Prostate gland (tissue), 2 donors: ENCODE results near the gene TUT7. TPM values are rescaled to one million over a fixed set of nuclear protein-coding genes. Genes with fewer than 3 reads are reported as not detected.
A peak's percentile ranks its signal among the peaks of the same experiment; 100 is the strongest.

ENCODE experiments used
- DNase-seq: peaks from one replicate; pipeline ENCODE4 v3.0.0-alpha.2; 2019; ENCODE audit warnings: low spot score
- H3K27ac ChIP-seq, 2 donors: fragments of 200-600 bp; sonication (generic); 2 replicates each; pipeline ENCODE4 v1.5.1; 2017 to 2019
- H3K27me3 ChIP-seq: fragments of 200-600 bp; sonication (generic); replicated peaks from 2 replicates; pipeline ENCODE4 v1.5.1; 2019; ENCODE audit not compliant: insufficient read depth
- H3K36me3 ChIP-seq, 2 donors: fragments of 200-600 bp; sonication (generic); 1 replicate in 1 of 2; 2 replicates in 1 of 2; pipeline versions ENCODE4 v1.5.1 to v1.8.1; 2017 to 2019
- H3K4me1 ChIP-seq: fragments of 200-600 bp; sonication (generic); replicated peaks from 2 replicates; pipeline ENCODE4 v1.5.1; 2019
- H3K4me3 ChIP-seq, 2 donors: fragments of 200-600 bp; sonication (generic); 2 replicates each; pipeline ENCODE4 v1.5.1; 2017 to 2019
- H3K9me3 ChIP-seq: fragments of 200-600 bp; sonication (generic); 2 replicates; pipeline ENCODE4 v1.5.1; 2017
- CTCF ChIP-seq, 4 experiments: fragments of 200-600 bp in 2 of 4; fragments of 450-650 bp in 2 of 4; sonication (generic) in 2 of 4; IDR thresholded peaks; 1 replicate in 3 of 4; 2 replicates in 1 of 4; pipeline ENCODE4 v1.5.1; 2016 to 2019; ENCODE audit warnings: antibody characterized with exemption in 4 of 4, mild to moderate bottlenecking in 2 of 4, moderate library complexity in 2 of 4
- POLR2A ChIP-seq: fragments of 450-650 bp; IDR thresholded peaks from one replicate; pipeline ENCODE4 v1.6.1; 2016; ENCODE audit warnings: antibody characterized with exemption, mild to moderate bottlenecking
- POLR2AphosphoS5 ChIP-seq: sonication (generic); formaldehyde crosslinking; IDR thresholded peaks from one replicate; pipeline ENCODE4 v1.6.1; 2017; ENCODE audit warnings: antibody characterized with exemption
- WGBS: methylation state at CpG from one replicate; pipeline ENCODE4 v1.1.5; 2018; 5-methylcytosine and 5-hydroxymethylcytosine counted together
- intact Hi-C: fragments of 100-400 bp; cut with DNase I; formaldehyde crosslinking; loops from one replicate; pipeline ENCODE4 v1.14.2; 2022
- total RNA-seq, 2 donors: library from RNA; depleted of rRNA; stranded (reverse); fragments of >200 nt; gene quantifications; one replicate each; pipeline ENCODE4 v1.1.0, GENCODE V29; 2016

The TUT7 gene
- total RNA-seq, 2 donors from 2014 or later: 44.0 to 112 TPM

- no peak for TF ChIP-seq POLR2A
- TF ChIP-seq POLR2AphosphoS5: no peak
- no peak for TF ChIP-seq CTCF (IDR thresholded peaks at IDR 0.05)
- no peak for DNase-seq
- H3K4me3 ChIP-seq: no peak overlapping the region
- H3K36me3 ChIP-seq: no peaks in the 10 kb centered on the region
- WGBS: 72% methylated on average over 2 of the region's 2 CpGs
- intact Hi-C loops: loop anchor here (10.0 kb wide), 1 partner anchor 470 kb away; no protein-coding TSS in a partner anchor
- H3K27ac ChIP-seq: no peak overlapping the region
- H3K27me3 ChIP-seq: no peaks in the 10 kb centered on the region
- no peaks in the 10 kb centered on the region for H3K4me1 ChIP-seq
- H3K9me3 ChIP-seq: no peaks in the 10 kb centered on the region
These were observed 68.9 kb downstream of the TUT7 start for GRCh38 chr9:86285261-86285660.

GRCh38 chr9:86282979-86283535, 71.2 kb downstream of the TUT7 start:
- TF ChIP-seq POLR2AphosphoS5: no peak
- no peak for TF ChIP-seq POLR2A
- TF ChIP-seq CTCF (IDR thresholded peaks at IDR 0.05): no peak
- intact Hi-C loops: loop anchor here (5.0 to 10.0 kb wide), 2 partner anchors 69 to 468 kb away; partner anchors contain the start of gene TUT7
- H3K4me3 ChIP-seq: peak overlapping the region; percentile 81 to 93
- H3K27ac ChIP-seq: peak overlapping the region; percentile 92 to 97
- no peaks in the 10 kb centered on the region for H3K27me3 ChIP-seq
- no peaks in the 10 kb centered on the region for H3K36me3 ChIP-seq
- WGBS: 11% methylated on average over 12 of the region's 12 CpGs
- no peak for DNase-seq
- peaks cover 3% of the 10 kb centered on the region for H3K4me1 ChIP-seq
- no peaks in the 10 kb centered on the region for H3K9me3 ChIP-seq

- peak within 1 kb of the TSS; percentile 81 to 93 for H3K4me3 ChIP-seq
- DNase-seq: peak; percentile 94
- no peaks in the 10 kb centered on the region for H3K36me3 ChIP-seq
- no peaks in the 10 kb centered on the region for H3K27me3 ChIP-seq
- H3K4me1 ChIP-seq: peaks cover 3% of the 10 kb centered on the region
- intact Hi-C loops: loop anchor here (5.0 to 10.0 kb wide), 2 partner anchors 70 to 468 kb away; partner anchors contain the start of gene TUT7
- TF ChIP-seq POLR2A: peak; percentile 93
- peak; percentile 85 for TF ChIP-seq POLR2AphosphoS5
- no peak for TF ChIP-seq CTCF (IDR thresholded peaks at IDR 0.05)
- WGBS: 1% methylated on average over 59 of the region's 101 CpGs
- peak within 1 kb of the TSS; percentile 92 to 97 for H3K27ac ChIP-seq
- H3K9me3 ChIP-seq: no peaks in the 10 kb centered on the region
These were observed 71.9 kb downstream of the TUT7 start, which contains the start of gene ISCA1 for GRCh38 chr9:86282077-86282978. TSS of gene ISCA1 (minus strand) at chr9:86282538. CDS start at chr9:86282458, 80 bp downstream.

GRCh38 chr9:86281593-86282076, 72.6 kb downstream of the TUT7 start:
- no peak for DNase-seq
- Histone ChIP-seq H3K36me3 (no peaks in the 10 kb centered on the region), H3K27me3 (no peaks in the 10 kb centered on the region), H3K9me3 (no peaks in the 10 kb centered on the region), H3K27ac (peak overlapping the region; percentile 92 to 97), H3K4me3 (peak overlapping the region; percentile 81 to 93), H3K4me1 (peaks cover 3% of the 10 kb centered on the region)
- no peak for TF ChIP-seq POLR2A
- no peak for TF ChIP-seq POLR2AphosphoS5
- under 1% methylated on average over 31 of the region's 31 CpGs for WGBS
- intact Hi-C loops: loop anchor here (5.0 to 10.0 kb wide), 2 partner anchors 71 to 467 kb away; partner anchors contain the start of gene TUT7

GRCh38 chr9:86280580-86280979, 73.6 kb downstream of the TUT7 start:
- 94% methylated on average over 7 of the region's 7 CpGs for WGBS
- Histone ChIP-seq H3K4me3 (no peak overlapping the region), H3K36me3 (no peaks in the 10 kb centered on the region), H3K27ac (no peak overlapping the region), H3K4me1 (peaks cover 3% of the 10 kb centered on the region), H3K9me3 (no peaks in the 10 kb centered on the region), H3K27me3 (no peaks in the 10 kb centered on the region)
- intact Hi-C loops: loop anchor here (5.0 to 10.0 kb wide), 2 partner anchors 72 to 466 kb away; partner anchors contain the start of gene TUT7
- TF ChIP-seq CTCF (IDR thresholded peaks at IDR 0.05) (no peak), POLR2AphosphoS5 (no peak), POLR2A (no peak)
- no peak for DNase-seq
